ENCODE results near the gene GNAT1. TPM values are rescaled to one million over a fixed set of nuclear protein-coding genes. Genes with fewer than 3 reads are reported as not detected.

Gene GNAT1
- total RNA-seq, 2 experiments from 2014 or later: not detected

DNA sequence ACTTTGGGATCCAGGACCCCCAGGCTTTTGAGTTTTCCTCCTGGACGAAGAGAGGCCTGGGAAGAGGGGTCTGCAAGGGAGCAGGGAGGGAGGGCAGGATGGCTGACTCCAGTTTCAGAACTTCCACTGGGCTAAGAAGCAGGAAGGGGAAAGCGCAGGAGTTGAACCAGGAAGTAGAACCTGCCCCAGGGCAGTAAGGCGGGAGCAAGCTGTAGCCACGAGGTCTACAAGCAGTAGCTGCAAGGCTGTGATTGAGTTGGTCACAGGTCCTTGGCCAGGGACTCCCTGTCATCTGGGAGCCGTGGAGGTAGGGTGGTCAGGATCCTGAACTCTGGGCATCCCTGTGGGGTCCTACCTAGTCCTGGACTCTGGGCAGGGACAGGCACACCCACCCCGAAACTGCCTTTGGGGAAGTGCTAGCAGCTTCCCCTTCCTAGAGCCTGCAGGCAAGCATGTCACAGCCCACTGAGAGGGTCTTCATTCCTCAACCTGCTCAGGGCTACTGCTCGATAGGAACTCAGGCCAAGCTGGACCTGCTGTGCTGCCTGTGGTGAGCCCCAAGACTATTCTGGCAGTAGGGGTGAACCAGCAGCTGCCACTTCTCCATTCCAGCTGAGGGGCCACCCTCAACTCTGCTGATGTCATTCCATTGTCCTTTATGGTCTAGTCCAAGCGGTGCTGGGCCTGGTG, 38.8 kb downstream of the GNAT1 start:
- no TSS peak for BruUV-seq (replicated peaks)
- Histone ChIP-seq H3K36me3 (ENCODE audit: insufficient read depth, low read length) (no peaks in the 10 kb centered on the region), H3K9me2 (ENCODE audit: insufficient read depth, low read length) (no peaks in the 10 kb centered on the region), H3K27ac (ENCODE audit: low read depth, low read length, poor library complexity, severe bottlenecking) (no peak overlapping the region), H2AFZ (ENCODE audit: low read length) (0 out of 2 replicates have a peak overlapping the region, but pooled peaks have one; percentile 1), H3K4me2 (ENCODE audit: low read length) (peak overlapping the region; percentile 8; the same call in 1 of the 2 replicates), H3K79me2 (ENCODE audit: insufficient read depth, low read depth, low read length) (no peaks in the 10 kb centered on the region), H4K20me1 (ENCODE audit: insufficient read depth, low read length) (no peaks in the 10 kb centered on the region), H3K4me1 (ENCODE audit: insufficient read depth, low read length, poor library complexity, severe bottlenecking) (peaks cover 54% of the 10 kb centered on the region), H3K9me3 (ENCODE audit: low read length) (no peaks in the 10 kb centered on the region), H3K4me3 (ENCODE audit: low read depth, low read length, poor library complexity, severe bottlenecking) (no peak overlapping the region)
- intact Hi-C loops (cut with micrococcal nuclease; ENCODE audit: unreplicated experiment): no loop called here
- no peak for TF ChIP-seq CTCF (conservative IDR thresholded peaks at IDR 0.05; ENCODE audit: low read length)
- TF ChIP-seq EZH2phosphoT487 (IDR thresholded peaks at IDR 0.05; ENCODE audit: borderline replicate concordance, low read depth, low read length): no peak
- ChIA-PET POLR2A (interaction anchor here (3.9 kb wide), 1 partner anchor 16 kb away, joined by 24 read pairs; no protein-coding TSS in a partner anchor), CTCF (ENCODE audit: unreplicated experiment) (interaction anchor here (1.1 to 3.6 kb wide), 2 partner anchors 13 to 17 kb away, joined by 3 to 20 read pairs; no protein-coding TSS in a partner anchor)
- DNase-seq (ENCODE audit: low spot score): no peak

- Histone ChIP-seq H3K79me2 (ENCODE audit: insufficient read depth, low read depth, low read length) (no peaks in the 10 kb centered on the region), H3K36me3 (ENCODE audit: insufficient read depth, low read length) (no peaks in the 10 kb centered on the region), H4K20me1 (ENCODE audit: insufficient read depth, low read length) (no peaks in the 10 kb centered on the region), H3K9me3 (ENCODE audit: low read length) (no peaks in the 10 kb centered on the region), H3K27ac (ENCODE audit: low read depth, low read length, poor library complexity, severe bottlenecking) (no peak overlapping the region), H3K9me2 (ENCODE audit: insufficient read depth, low read length) (no peaks in the 10 kb centered on the region), H2AFZ (ENCODE audit: low read length) (no peak overlapping the region), H3K4me1 (ENCODE audit: insufficient read depth, low read length, poor library complexity, severe bottlenecking) (peaks cover 55% of the 10 kb centered on the region), H3K4me2 (ENCODE audit: low read length) (peak overlapping the region; percentile 8; the same call in 1 of the 2 replicates), H3K4me3 (ENCODE audit: low read depth, low read length, poor library complexity, severe bottlenecking) (no peak overlapping the region)
- intact Hi-C loops (cut with micrococcal nuclease; ENCODE audit: unreplicated experiment): no loop called here
- POLR2A ChIA-PET: interaction anchor here (3.9 kb wide), 1 partner anchor 16 kb away, joined by 24 read pairs; no protein-coding TSS in a partner anchor
- TF ChIP-seq CTCF (conservative IDR thresholded peaks at IDR 0.05; ENCODE audit: low read length) (no peak), EZH2phosphoT487 (IDR thresholded peaks at IDR 0.05; ENCODE audit: borderline replicate concordance, low read depth, low read length) (no peak)
- DNase-seq (ENCODE audit: low spot score): no peak
- CTCF ChIA-PET (ENCODE audit: unreplicated experiment): interaction anchor here (3.6 kb wide), 1 partner anchor 16 kb away, joined by 20 read pairs; no protein-coding TSS in a partner anchor
- no TSS peak for BruUV-seq (replicated peaks)
Measured at GRCh38 chr3:50230794-50231125, 39.4 kb downstream of the GNAT1 start.

GRCh38 chr3:50231581-50231980, 40.2 kb downstream of the GNAT1 start:
- peaks cover 4% of the 10 kb centered on the region for H3K79me2 ChIP-seq (ENCODE audit: insufficient read depth, low read depth, low read length)

More at GRCh38 chr3:50231581-50231980, 40.2 kb downstream of the GNAT1 start:
- TF ChIP-seq EZH2phosphoT487 (IDR thresholded peaks at IDR 0.05; ENCODE audit: borderline replicate concordance, low read depth, low read length) (no peak), CTCF (conservative IDR thresholded peaks at IDR 0.05; ENCODE audit: low read length) (no peak)
- peaks cover 47% of the 10 kb centered on the region for H3K4me1 ChIP-seq (ENCODE audit: insufficient read depth, low read length, poor library complexity, severe bottlenecking)
- DNase-seq (ENCODE audit: low spot score): no peak
- H3K4me2 ChIP-seq (ENCODE audit: low read length): no peak overlapping the region
- ChIA-PET POLR2A (no interaction called here), CTCF (ENCODE audit: unreplicated experiment) (no interaction called here)
- no peak overlapping the region for H2AFZ ChIP-seq (ENCODE audit: low read length)
- no TSS peak for BruUV-seq (replicated peaks)
- no peaks in the 10 kb centered on the region for H3K9me3 ChIP-seq (ENCODE audit: low read length)
- H3K27ac ChIP-seq (ENCODE audit: low read depth, low read length, poor library complexity, severe bottlenecking): no peak overlapping the region
- H4K20me1 ChIP-seq (ENCODE audit: insufficient read depth, low read length): no peaks in the 10 kb centered on the region
- no peak overlapping the region for H3K4me3 ChIP-seq (ENCODE audit: low read depth, low read length, poor library complexity, severe bottlenecking)
- H3K36me3 ChIP-seq (ENCODE audit: insufficient read depth, low read length): no peaks in the 10 kb centered on the region
- H3K9me2 ChIP-seq (ENCODE audit: insufficient read depth, low read length): no peaks in the 10 kb centered on the region
- intact Hi-C loops (cut with micrococcal nuclease; ENCODE audit: unreplicated experiment): no loop called here

All from OCI-LY7 (cell line).